Stimulated activated effector memory CD8-positive, alpha-beta T cell treated with anti-CD3 and anti-CD28 coated beads, Interleukin-12 subunit alpha, Interleukin-12 subunit beta, amount 100 ng/mL, for 72 hours (primary cell): ENCODE results near the gene TACC3.

Source experiments
- ATAC-seq: fragments of 150-1000 bp; cut with Tn5 transposase; 2 replicates; pipeline ENCODE4 v1.10.0; 2021
- DNase-seq, 2 donors: peaks; one replicate each; pipeline ENCODE4 v3.0.0; 2021 to 2022; ENCODE audit warnings: low spot score in 2 of 2
- H3K27ac Mint-ChIP-seq: one replicate; pipeline ENCODE4 v1.8.0; 2022; ENCODE audit warnings: mild to moderate bottlenecking, mixed read lengths
- H3K36me3 Mint-ChIP-seq: one replicate; pipeline ENCODE4 v1.8.0; 2022; ENCODE audit warnings: mild to moderate bottlenecking, mixed read lengths
- H3K4me1 Mint-ChIP-seq: one replicate; pipeline ENCODE4 v1.8.0; 2022; ENCODE audit warnings: mixed read lengths
- H3K4me3 Mint-ChIP-seq: one replicate; pipeline ENCODE4 v1.8.0; 2022; ENCODE audit warnings: mild to moderate bottlenecking, mixed read lengths
- H3K9me3 Mint-ChIP-seq: one replicate; pipeline ENCODE4 v1.8.0; 2022; ENCODE audit warnings: mixed read lengths

TACC3 gene

GRCh38 chr4:1756893-1757779 is 35.8 kb downstream of the TACC3 start:
- Mint-ChIP-seq H3K4me1 (no peaks in the 10 kb centered on the region), H3K36me3 (no peaks in the 10 kb centered on the region), H3K9me3 (no peaks in the 10 kb centered on the region), H3K4me3 (no peak overlapping the region), H3K27ac (no peak overlapping the region)
- ATAC-seq (no peak), DNase-seq (no peak)

DNA sequence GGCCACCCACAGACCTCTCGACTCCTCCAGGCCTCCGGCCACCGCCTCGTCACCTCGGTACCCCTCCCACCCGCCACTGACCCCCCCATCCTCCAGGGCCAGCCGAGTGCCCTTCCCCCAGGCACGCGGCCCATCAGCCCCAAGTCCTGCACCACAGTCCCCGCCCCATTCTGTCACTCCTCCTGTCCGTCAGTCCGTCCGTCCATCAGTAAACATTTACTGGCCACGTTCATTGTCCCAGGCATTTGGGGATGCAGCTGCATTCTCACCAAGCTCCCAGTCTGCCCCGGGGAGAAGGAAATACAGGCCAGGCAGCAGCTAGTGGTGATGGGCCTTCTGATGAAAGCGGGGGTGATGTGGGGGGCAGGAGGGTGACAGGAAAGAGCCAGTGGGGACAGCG is 36.5 kb downstream of the TACC3 start:
- ATAC-seq (no peak), DNase-seq (no peak)
- Mint-ChIP-seq H3K4me1 (no peaks in the 10 kb centered on the region), H3K4me3 (no peak overlapping the region), H3K27ac (no peak overlapping the region), H3K36me3 (no peaks in the 10 kb centered on the region), H3K9me3 (no peaks in the 10 kb centered on the region)

GRCh38 chr4:1758306-1759121 is 37.2 kb downstream of the TACC3 start:
- DNase-seq = no peak
- no peaks in the 10 kb centered on the region for H3K36me3 Mint-ChIP-seq

DNA sequence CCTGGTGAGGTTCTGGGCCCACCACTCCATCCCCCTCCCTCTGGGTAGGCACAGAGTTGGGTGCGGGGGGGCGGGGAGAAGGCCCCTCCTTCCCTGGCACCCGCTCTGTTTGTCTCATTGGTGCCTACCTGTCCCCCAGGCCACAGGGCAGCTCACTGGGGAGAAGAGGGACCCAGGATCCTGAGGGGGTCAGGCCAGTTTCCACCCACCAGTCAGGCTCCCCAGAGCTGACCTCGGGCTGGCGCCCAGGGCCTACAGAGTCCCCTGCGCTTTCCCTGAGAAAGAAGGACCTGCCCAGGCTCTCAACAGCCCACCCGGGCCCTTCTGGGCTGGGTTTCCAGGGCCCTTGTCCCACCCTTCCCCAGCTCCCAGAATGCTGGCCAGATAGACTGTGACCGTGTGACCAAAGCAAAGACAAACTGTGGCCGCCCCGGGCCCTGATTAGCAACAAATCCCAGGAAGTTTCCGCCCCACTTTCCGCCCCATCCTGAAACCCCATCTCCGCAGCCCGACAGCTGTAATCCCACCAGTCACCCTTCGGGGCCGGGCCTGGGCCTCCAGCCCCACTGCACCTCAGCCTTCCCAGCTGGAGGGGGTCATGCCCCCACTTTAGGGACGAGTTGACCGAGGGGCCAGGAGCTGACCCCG is 38.0 kb downstream of the TACC3 start:
- Mint-ChIP-seq H3K27ac (no peak overlapping the region), H3K36me3 (no peaks in the 10 kb centered on the region), H3K9me3 (no peaks in the 10 kb centered on the region), H3K4me1 (no peaks in the 10 kb centered on the region), H3K4me3 (no peak overlapping the region)
- ATAC-seq = no peak
- DNase-seq = no peak

More at GRCh38 chr4:1758306-1759121, 37.2 kb downstream of the TACC3 start:
- Mint-ChIP-seq H3K27ac (no peak overlapping the region), H3K4me1 (no peaks in the 10 kb centered on the region), H3K4me3 (no peak overlapping the region), H3K9me3 (no peaks in the 10 kb centered on the region)
- ATAC-seq = no peak

DNA sequence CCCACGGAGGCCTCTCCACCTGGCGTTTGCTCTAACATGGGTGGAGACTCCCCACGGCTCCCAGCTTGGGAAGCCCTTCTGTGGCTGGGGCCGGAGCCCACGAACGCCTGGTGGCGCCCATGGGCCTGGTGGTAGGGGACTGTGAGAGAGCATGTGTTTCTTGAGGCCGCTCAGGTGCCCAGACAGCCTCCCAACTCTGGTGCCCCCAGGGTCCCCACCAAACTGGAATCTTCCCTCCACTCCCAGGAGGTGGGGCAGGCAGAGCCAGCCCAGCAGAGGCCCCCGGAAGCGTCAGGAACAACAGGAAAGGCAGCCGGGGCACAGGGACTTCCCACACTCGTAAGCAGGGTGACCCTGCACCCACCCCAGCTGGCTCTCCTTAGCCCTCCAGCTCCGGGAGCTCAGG is 38.5 kb downstream of the TACC3 start:
- Mint-ChIP-seq H3K27ac (no peak overlapping the region), H3K4me3 (no peak overlapping the region)
- no peak for ATAC-seq

GRCh38 chr4:1760521-1761071 is 39.3 kb downstream of the TACC3 start:
- Mint-ChIP-seq H3K27ac (no peak overlapping the region), H3K9me3 (no peaks in the 10 kb centered on the region), H3K36me3 (no peaks in the 10 kb centered on the region), H3K4me3 (no peak overlapping the region), H3K4me1 (no peaks in the 10 kb centered on the region)
- DNase-seq = no peak
- ATAC-seq = no peak

More for the DNA sequence above, 38.5 kb downstream of the TACC3 start:
- no peaks in the 10 kb centered on the region for H3K36me3 Mint-ChIP-seq
- no peak for DNase-seq
- H3K9me3 Mint-ChIP-seq = no peaks in the 10 kb centered on the region
- no peaks in the 10 kb centered on the region for H3K4me1 Mint-ChIP-seq

- H3K36me3 Mint-ChIP-seq = no peaks in the 10 kb centered on the region
- no peak overlapping the region for H3K27ac Mint-ChIP-seq
- ATAC-seq (no peak), DNase-seq (no peak)
- no peaks in the 10 kb centered on the region for H3K4me1 Mint-ChIP-seq
- no peaks in the 10 kb centered on the region for H3K9me3 Mint-ChIP-seq
- H3K4me3 Mint-ChIP-seq = no peak overlapping the region
These were observed 39.9 kb downstream of the TACC3 start for GRCh38 chr4:1761130-1761689.

GRCh38 chr4:1762264-1763010 is 41.1 kb downstream of the TACC3 start:
- Mint-ChIP-seq H3K4me3 (no peak overlapping the region), H3K9me3 (no peaks in the 10 kb centered on the region), H3K27ac (peak overlapping the region; percentile 20), H3K4me1 (no peaks in the 10 kb centered on the region), H3K36me3 (no peaks in the 10 kb centered on the region)
- DNase-seq = no peak
- no peak for ATAC-seq

- Mint-ChIP-seq H3K4me1 (no peaks in the 10 kb centered on the region), H3K4me3 (no peak overlapping the region), H3K27ac (no peak overlapping the region), H3K36me3 (no peaks in the 10 kb centered on the region), H3K9me3 (no peaks in the 10 kb centered on the region)
- DNase-seq (no peak), ATAC-seq (no peak)
These were observed 41.8 kb downstream of the TACC3 start for GRCh38 chr4:1763070-1763549.

DNA sequence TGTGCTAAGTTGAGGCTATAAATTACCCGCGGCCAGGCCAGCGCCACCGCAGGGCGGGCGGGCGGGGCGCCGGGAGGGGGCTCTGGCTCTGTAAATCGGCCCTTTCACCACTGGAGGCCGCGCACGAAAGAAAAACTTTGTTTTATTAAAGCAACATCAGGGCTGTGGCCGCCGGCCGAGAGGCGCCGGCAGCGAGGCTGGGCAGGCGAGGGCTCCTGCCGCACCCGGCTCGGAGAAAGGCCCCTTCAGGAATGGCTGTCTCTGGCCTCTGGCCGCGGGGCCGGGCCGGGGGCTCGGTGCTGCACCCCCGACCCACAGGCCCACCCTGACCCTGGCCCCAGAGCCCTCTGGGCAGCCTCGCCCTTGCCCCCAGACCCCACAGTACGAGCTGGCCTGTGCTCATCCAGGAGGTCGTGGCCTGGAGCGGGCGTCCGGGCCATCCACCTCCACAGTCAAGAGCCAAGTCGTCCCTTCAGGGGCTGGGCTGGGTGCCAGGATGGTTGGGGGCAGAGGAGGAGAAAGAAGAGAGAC is 42.3 kb downstream of the TACC3 start:
- H3K36me3 Mint-ChIP-seq = no peaks in the 10 kb centered on the region
- peaks cover 4% of the 10 kb centered on the region for H3K4me1 Mint-ChIP-seq
- no peak overlapping the region for H3K27ac Mint-ChIP-seq
- no peaks in the 10 kb centered on the region for H3K9me3 Mint-ChIP-seq
- DNase-seq (no peak), ATAC-seq (no peak)
- no peak overlapping the region for H3K4me3 Mint-ChIP-seq

GRCh38 chr4:1764670-1765069 is 43.3 kb downstream of the TACC3 start:
- H3K27ac Mint-ChIP-seq = no peak overlapping the region
- H3K4me1 Mint-ChIP-seq = peaks cover 5% of the 10 kb centered on the region
- ATAC-seq (no peak), DNase-seq (no peak)
- no peaks in the 10 kb centered on the region for H3K9me3 Mint-ChIP-seq
- no peak overlapping the region for H3K4me3 Mint-ChIP-seq
- no peaks in the 10 kb centered on the region for H3K36me3 Mint-ChIP-seq

GRCh38 chr4:1765409-1766072 is 44.2 kb downstream of the TACC3 start:
- ATAC-seq (no peak), DNase-seq (no peak)
- H3K27ac Mint-ChIP-seq = no peak overlapping the region
- no peaks in the 10 kb centered on the region for H3K36me3 Mint-ChIP-seq
- peaks cover 5% of the 10 kb centered on the region for H3K4me1 Mint-ChIP-seq
- no peaks in the 10 kb centered on the region for H3K9me3 Mint-ChIP-seq
- H3K4me3 Mint-ChIP-seq = no peak overlapping the region

- Mint-ChIP-seq H3K36me3 (no peaks in the 10 kb centered on the region), H3K4me1 (peaks cover 5% of the 10 kb centered on the region), H3K4me3 (no peak overlapping the region), H3K27ac (no peak overlapping the region), H3K9me3 (no peaks in the 10 kb centered on the region)
- DNase-seq (no peak), ATAC-seq (peak; percentile 1)
These were observed 45.1 kb downstream of the TACC3 start for GRCh38 chr4:1766106-1767060.
